WTC11 (cell line): ENCODE data around the gene PRKAG2. TPM values are rescaled to one million over a fixed set of nuclear protein-coding genes. Genes with fewer than 3 reads are reported as not detected.

Source experiments
- ATAC-seq: fragments of 200-7000 bp; cut with Tn5 transposase; 2 replicates; pipeline ENCODE4 v1.10.0; 2021; ENCODE audit warnings: mild to moderate bottlenecking, moderate library complexity
- CTCF ChIA-PET: fragments of 300-600 bp; sonication (Branson Sonifier 250); formaldehyde crosslinking; loops from one replicate; lab custom pipeline; 2021; ENCODE audit warnings: antibody characterized with exemption; lab: Charles Lee
- POLR2A ChIA-PET: fragments of 350-600 bp; sonication (Branson Sonifier 250); formaldehyde crosslinking; loops from one replicate; lab custom pipeline; 2021; ENCODE audit warnings: antibody characterized with exemption; lab: Charles Lee
- DNase-seq: peaks from one replicate; pipeline ENCODE4 v3.0.0; 2021; ENCODE audit warnings: low spot score
- H3K27ac Mint-ChIP-seq: 2 replicates; pipeline ENCODE4 v1.8.0; 2021; ENCODE audit warnings: mixed read lengths
- H3K27me3 Mint-ChIP-seq: 2 replicates; pipeline ENCODE4 v1.8.0; 2021; ENCODE audit warnings: low read depth, mild to moderate bottlenecking, moderate library complexity, mixed read lengths
- H3K36me3 Mint-ChIP-seq: 2 replicates; pipeline ENCODE4 v1.8.0; 2021; ENCODE audit warnings: mixed read lengths
- H3K4me1 Mint-ChIP-seq: 2 replicates; pipeline ENCODE4 v1.8.0; 2022; ENCODE audit warnings: mixed read lengths
- H3K4me3 Mint-ChIP-seq: 2 replicates; pipeline ENCODE4 v1.8.0; 2021; ENCODE audit warnings: mild to moderate bottlenecking, moderate library complexity, mixed read lengths
- H3K9me3 Mint-ChIP-seq: 2 replicates; pipeline ENCODE4 v1.8.0; 2021; ENCODE audit warnings: mixed read lengths
- AR ChIP-seq: fragments of 250-450 bp; sonication (Bioruptor Pico); IDR thresholded peaks from 2 replicates; pipeline ENCODE4 v1.9.0; 2021; ENCODE audit warnings: mild to moderate bottlenecking
- ATF1 ChIP-seq: sonication (generic); formaldehyde crosslinking; IDR thresholded peaks from 2 replicates; pipeline ENCODE4 v1.8.1; 2023; ENCODE audit warnings: mild to moderate bottlenecking, moderate library complexity, missing genetic modification reagents
- ATF3 ChIP-seq: sonication (generic); formaldehyde crosslinking; conservative IDR thresholded peaks from 2 replicates; pipeline ENCODE4 v1.8.1; 2022; ENCODE audit warnings: mild to moderate bottlenecking, missing genetic modification reagents
- ATF6 ChIP-seq: sonication (generic); formaldehyde crosslinking; IDR thresholded peaks from 2 replicates; pipeline ENCODE4 v1.8.1; 2023; ENCODE audit warnings: mild to moderate bottlenecking, missing genetic modification reagents
- CDX4 ChIP-seq: fragments of 250-450 bp; sonication (Bioruptor Pico); IDR thresholded peaks from 2 replicates; pipeline ENCODE4 v1.9.0; 2021; ENCODE audit warnings: moderate library complexity, mild to moderate bottlenecking, inconsistent platforms, borderline replicate concordance
- ELF4 ChIP-seq: sonication (generic); formaldehyde crosslinking; IDR thresholded peaks from 2 replicates; pipeline ENCODE4 v1.8.1; 2022; ENCODE audit warnings: low read depth, mild to moderate bottlenecking, moderate library complexity, missing genetic modification reagents
- ESRRA ChIP-seq: sonication (generic); formaldehyde crosslinking; IDR thresholded peaks from 2 replicates; pipeline ENCODE4 v1.8.1; 2022; ENCODE audit warnings: mild to moderate bottlenecking, missing genetic modification reagents, borderline replicate concordance
- FOXK1 ChIP-seq: sonication (generic); formaldehyde crosslinking; IDR thresholded peaks from 2 replicates; pipeline ENCODE4 v1.8.0; 2022; ENCODE audit warnings: mild to moderate bottlenecking, moderate library complexity, missing genetic modification reagents
- MAX ChIP-seq: sonication (generic); formaldehyde crosslinking; IDR thresholded peaks from 2 replicates; pipeline ENCODE4 v1.8.0; 2022; ENCODE audit warnings: mild to moderate bottlenecking, missing genetic modification reagents
- MXD4 ChIP-seq: fragments of 250-450 bp; sonication (Bioruptor Pico); IDR thresholded peaks from 2 replicates; pipeline ENCODE4 v1.8.0; 2021; ENCODE audit warnings: mild to moderate bottlenecking, moderate library complexity, borderline replicate concordance
- MYBL2 ChIP-seq: sonication (generic); formaldehyde crosslinking; IDR thresholded peaks from 2 replicates; pipeline ENCODE4 v1.8.1; 2023; ENCODE audit warnings: mild to moderate bottlenecking, moderate library complexity, missing genetic modification reagents
- NFATC4 ChIP-seq: fragments of 250-450 bp; sonication (Bioruptor Pico); IDR thresholded peaks from 2 replicates; pipeline ENCODE4 v1.9.0; 2021; ENCODE audit warnings: mild to moderate bottlenecking
- NFYB ChIP-seq: sonication (generic); formaldehyde crosslinking; conservative IDR thresholded peaks from 2 replicates; pipeline ENCODE4 v1.8.0; 2022; ENCODE audit warnings: low read depth, missing genetic modification reagents
- NR2C2 ChIP-seq: sonication (generic); formaldehyde crosslinking; IDR thresholded peaks from 2 replicates; pipeline ENCODE4 v1.8.0; 2022; ENCODE audit warnings: mild to moderate bottlenecking, missing genetic modification reagents
- PREB ChIP-seq: sonication (generic); formaldehyde crosslinking; IDR thresholded peaks from 2 replicates; pipeline ENCODE4 v1.8.1; 2022; ENCODE audit warnings: mild to moderate bottlenecking, missing genetic modification reagents, moderate library complexity, borderline replicate concordance
- RORB ChIP-seq: fragments of 250-450 bp; sonication (Bioruptor Pico); IDR thresholded peaks from 2 replicates; pipeline ENCODE4 v1.9.0; 2021; ENCODE audit warnings: mild to moderate bottlenecking
- TP53 ChIP-seq: sonication (generic); formaldehyde crosslinking; IDR thresholded peaks from 2 replicates; pipeline ENCODE4 v1.8.1; 2023; ENCODE audit warnings: mild to moderate bottlenecking, missing genetic modification reagents
- ZBTB43 ChIP-seq: sonication (generic); formaldehyde crosslinking; IDR thresholded peaks from 2 replicates; pipeline ENCODE4 v1.8.1; 2023; ENCODE audit warnings: mild to moderate bottlenecking, missing genetic modification reagents
- ZNF423 ChIP-seq: fragments of 250-450 bp; sonication (Bioruptor Pico); IDR thresholded peaks from 2 replicates; pipeline ENCODE4 v2.1.2; 2022; ENCODE audit warnings: mild to moderate bottlenecking, moderate library complexity
- total RNA-seq: library from RNA; stranded (reverse); gene quantifications from 3 replicates; pipeline ENCODE4 v1.2.3, GENCODE V29; 2021

Gene PRKAG2
- total RNA-seq, 1 experiment from 2014 or later, result 20.3 TPM

GRCh38 chr7:151714201-151714600 is 162.7 kb downstream of the PRKAG2 start (continued):
- TF ChIP-seq AR (no peak), ESRRA (CRISPR knock-in tag) (no peak), MYBL2 (CRISPR knock-in tag) (no peak), ZBTB43 (CRISPR knock-in tag) (no peak), NFATC4 (CRISPR knock-in tag) (no peak), ELF4 (CRISPR knock-in tag) (no peak), CDX4 (CRISPR knock-in tag) (no peak)

- Mint-ChIP-seq H3K4me1 (no peaks in the 10 kb centered on the region), H3K36me3 (no peaks in the 10 kb centered on the region), H3K4me3 (no peak overlapping the region), H3K27me3 (peaks cover 8% of the 10 kb centered on the region; the same call in 1 of the 2 replicates), H3K9me3 (no peaks in the 10 kb centered on the region), H3K27ac (no peak overlapping the region)
- no peak for ATAC-seq
- TF ChIP-seq NR2C2 (CRISPR knock-in tag), result no peak
- TF ChIP-seq ATF1, result no peak
- no peak for TF ChIP-seq ATF6 (CRISPR knock-in tag)
- no peak for TF ChIP-seq NFYB
- TF ChIP-seq PREB (CRISPR knock-in tag), result no peak
- no peak for TF ChIP-seq ATF3 (CRISPR knock-in tag)
- TF ChIP-seq RORB (CRISPR knock-in tag), result no peak
- TF ChIP-seq MAX (CRISPR knock-in tag), result no peak
- TF ChIP-seq FOXK1 (CRISPR knock-in tag), result no peak
- no peak for TF ChIP-seq ZBTB43 (CRISPR knock-in tag)
- TF ChIP-seq MXD4 (CRISPR knock-in tag), result no peak
- TF ChIP-seq ZNF423 (CRISPR knock-in tag), result no peak
- TF ChIP-seq ELF4 (CRISPR knock-in tag), result no peak
- TF ChIP-seq TP53 (CRISPR knock-in tag), result no peak
- ChIA-PET CTCF (interaction anchor here (1.5 kb wide), 1 partner anchor 81 kb away, joined by 3 read pairs; no protein-coding TSS in a partner anchor), POLR2A (no interaction called here)
- no peak for DNase-seq
Measured at GRCh38 chr7:151712810-151713125, 164.1 kb downstream of the PRKAG2 start.
